CD4-positive, alpha-beta T cell (primary cell): ENCODE measurements around the gene BPIFA1. TPM values are rescaled to one million over a fixed set of nuclear protein-coding genes. Genes with fewer than 3 reads are reported as not detected.

Experiments
- ATAC-seq: fragments of 200-7000 bp; cut with Tn5 transposase; one replicate; pipeline ENCODE4 v1.10.0; 2022; ENCODE audit warnings: mild to moderate bottlenecking; ENCODE audit not compliant: poor library complexity
- CTCF ChIA-PET: fragments of 350-600 bp; sonication (Branson Sonifier 250); formaldehyde crosslinking; loops from one replicate; lab custom pipeline; 2021; ENCODE audit warnings: antibody characterized with exemption, inconsistent platforms; lab: Charles Lee
- POLR2A ChIA-PET: fragments of 350-600 bp; sonication (Branson Sonifier 250); formaldehyde crosslinking; loops from one replicate; lab custom pipeline; 2021; ENCODE audit warnings: antibody characterized with exemption, inconsistent platforms; lab: Charles Lee
- DNase-seq, 14 experiments: peaks; one replicate each; pipeline ENCODE4 v3.0.0-alpha.2; 2013 to 2020; ENCODE audit warnings: mixed read lengths in 2 of 14
- H3K27ac ChIP-seq, 2 donors: one replicate each; pipeline versions ENCODE4 v1.5.1 to v1.7.0; 2013; ENCODE audit warnings: low read length in 2 of 2, low read depth in 1 of 2, mild to moderate bottlenecking in 1 of 2
- H3K27me3 ChIP-seq, 2 experiments: 1 replicate in 1 of 2; 2 replicates in 1 of 2; pipeline versions ENCODE4 v1.6.1 to v1.7.0; 2013; ENCODE audit warnings: low read length in 2 of 2, control low read depth in 1 of 2, mild to moderate bottlenecking in 1 of 2, moderate library complexity in 1 of 2; ENCODE audit not compliant: insufficient read depth in 2 of 2, control insufficient read depth in 1 of 2
- H3K36me3 ChIP-seq: one replicate; pipeline ENCODE4 v1.6.1; 2013; ENCODE audit warnings: low read length, control low read depth; ENCODE audit not compliant: insufficient read depth
- H3K4me1 ChIP-seq: one replicate; pipeline ENCODE4 v1.6.1; 2013; ENCODE audit warnings: low read length, control low read depth; ENCODE audit not compliant: insufficient read depth
- H3K4me3 ChIP-seq: one replicate; pipeline ENCODE4 v1.5.1; 2013; ENCODE audit warnings: mild to moderate bottlenecking, low read length, moderate library complexity
- H3K9me3 ChIP-seq, 2 experiments: 1 replicate in 1 of 2; 2 replicates in 1 of 2; pipeline versions ENCODE4 v1.6.1 to v1.7.0; 2013; ENCODE audit warnings: low read length in 2 of 2, mild to moderate bottlenecking in 2 of 2, control low read depth in 1 of 2, moderate library complexity in 1 of 2; ENCODE audit not compliant: control insufficient read depth in 1 of 2, insufficient read depth in 1 of 2
- H3K27ac Mint-ChIP-seq: one replicate; pipeline ENCODE4 v1.8.0; 2020; ENCODE audit warnings: mixed read lengths
- H3K27me3 Mint-ChIP-seq: one replicate; pipeline ENCODE4 v1.8.0; 2021; ENCODE audit warnings: mixed read lengths
- H3K36me3 Mint-ChIP-seq: one replicate; pipeline ENCODE4 v1.8.0; 2021; ENCODE audit warnings: low read depth, mixed read lengths
- H3K4me1 Mint-ChIP-seq: one replicate; pipeline ENCODE4 v1.8.0; 2021; ENCODE audit warnings: low read depth, mixed read lengths
- H3K4me3 Mint-ChIP-seq: one replicate; pipeline ENCODE4 v1.8.0; 2020; ENCODE audit warnings: mild to moderate bottlenecking, mixed read lengths
- H3K9me3 Mint-ChIP-seq: one replicate; pipeline ENCODE4 v1.8.0; 2020; ENCODE audit warnings: mixed read lengths
- intact Hi-C, 2 experiments: fragments of 100-400 bp; cut with DNase I in 1 of 2; cut with micrococcal nuclease in 1 of 2; formaldehyde crosslinking; loops; one replicate each; pipeline versions ENCODE4 v1.15.1 to v1.9.0; 2023 to 2025; cut with DNase I, micrococcal nuclease
- total RNA-seq, 174 experiments: library from RNA in 2 of 174; stranded (reverse) in 2 of 174; gene quantifications; one replicate each; pipeline ENCODE4 v1.2.3 and lab custom pipeline; 2021 to 2026
- TF ChIP-seq, protein P1 (sequence below): fragments of 200-600 bp; IDR thresholded peaks from one replicate; pipeline ENCODE4 v1.8.0; 2022; ENCODE audit warnings: antibody characterized with exemption, mild to moderate bottlenecking

Gene BPIFA1
- total RNA-seq, 2 experiments from 2014 or later: not detected

DNA sequence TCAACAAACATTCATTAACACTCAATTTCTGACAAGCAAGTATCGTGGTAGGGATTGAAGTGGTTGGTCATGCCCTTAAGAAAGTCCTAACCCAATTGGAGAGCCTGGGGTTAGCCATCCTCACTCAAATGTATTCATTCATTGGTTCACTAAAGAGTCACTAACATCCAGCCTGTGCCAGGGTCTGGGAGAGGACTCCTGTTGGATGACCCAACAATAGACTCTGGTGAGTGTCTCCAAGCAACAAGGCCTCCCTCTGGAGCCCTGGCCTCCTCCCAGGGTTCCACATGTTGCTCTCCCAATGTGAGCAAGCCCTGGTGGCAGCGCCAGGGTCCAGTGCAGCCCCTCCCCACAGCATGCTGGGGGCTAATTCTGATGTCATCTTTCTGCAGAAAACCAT is 18.7 kb upstream of the BPIFA1 start, which contains the start of gene BPIFA3:
BPIFA3 (plus strand) TSS at position 301 of the 400 bp plus-strand sequence. CDS start 185 bp downstream, outside the sequence.
- H3K4me3 ChIP-seq: no peak within 1 kb of the TSS
- Mint-ChIP-seq H3K9me3 (no peaks in the 10 kb centered on the region), H3K27ac (no peak within 1 kb of the TSS), H3K27me3 (peaks cover 30% of the 10 kb centered on the region), H3K4me3 (no peak within 1 kb of the TSS), H3K36me3 (no peaks in the 10 kb centered on the region), H3K4me1 (no peaks in the 10 kb centered on the region)
- intact Hi-C loops: no loop called here
- H3K4me1 ChIP-seq: no peaks in the 10 kb centered on the region
- peaks cover 4 to 6% of the 10 kb centered on the region in 2 experiments for H3K27me3 ChIP-seq
- no peak within 1 kb of the TSS for H3K27ac ChIP-seq
- TF ChIP-seq, protein P1, sequence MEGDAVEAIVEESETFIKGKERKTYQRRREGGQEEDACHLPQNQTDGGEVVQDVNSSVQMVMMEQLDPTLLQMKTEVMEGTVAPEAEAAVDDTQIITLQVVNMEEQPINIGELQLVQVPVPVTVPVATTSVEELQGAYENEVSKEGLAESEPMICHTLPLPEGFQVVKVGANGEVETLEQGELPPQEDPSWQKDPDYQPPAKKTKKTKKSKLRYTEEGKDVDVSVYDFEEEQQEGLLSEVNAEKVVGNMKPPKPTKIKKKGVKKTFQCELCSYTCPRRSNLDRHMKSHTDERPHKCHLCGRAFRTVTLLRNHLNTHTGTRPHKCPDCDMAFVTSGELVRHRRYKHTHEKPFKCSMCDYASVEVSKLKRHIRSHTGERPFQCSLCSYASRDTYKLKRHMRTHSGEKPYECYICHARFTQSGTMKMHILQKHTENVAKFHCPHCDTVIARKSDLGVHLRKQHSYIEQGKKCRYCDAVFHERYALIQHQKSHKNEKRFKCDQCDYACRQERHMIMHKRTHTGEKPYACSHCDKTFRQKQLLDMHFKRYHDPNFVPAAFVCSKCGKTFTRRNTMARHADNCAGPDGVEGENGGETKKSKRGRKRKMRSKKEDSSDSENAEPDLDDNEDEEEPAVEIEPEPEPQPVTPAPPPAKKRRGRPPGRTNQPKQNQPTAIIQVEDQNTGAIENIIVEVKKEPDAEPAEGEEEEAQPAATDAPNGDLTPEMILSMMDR: no peak
- ATAC-seq (no peak), DNase-seq (no peak)
- CTCF ChIA-PET: no interaction called here
- no peaks in the 10 kb centered on the region for H3K36me3 ChIP-seq
- POLR2A ChIA-PET: no interaction called here
- peaks cover 0 to 3% of the 10 kb centered on the region in 2 experiments for H3K9me3 ChIP-seq

DNA sequence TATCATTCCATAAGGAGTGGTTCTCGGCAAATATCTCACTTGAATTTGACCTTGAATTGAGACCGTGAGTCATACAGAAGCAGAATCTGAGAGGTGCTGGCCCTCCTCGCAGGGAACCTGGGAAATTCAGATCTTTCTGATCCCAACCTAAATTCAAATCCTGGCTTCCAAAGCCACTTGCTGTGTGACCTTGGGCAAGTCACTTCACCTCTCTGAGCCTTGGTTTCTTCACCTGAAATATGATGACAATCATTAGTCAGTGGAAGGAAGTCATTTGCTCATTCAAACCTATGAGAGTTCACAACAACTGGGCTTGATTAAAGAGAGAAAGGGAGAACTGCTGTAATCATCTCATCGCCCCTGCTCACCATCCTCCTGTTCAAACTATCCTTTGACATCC is 11.4 kb upstream of the BPIFA1 start:
- no peak overlapping the region for H3K27ac ChIP-seq
- H3K27me3 Mint-ChIP-seq: peaks cover 44% of the 10 kb centered on the region
- ChIA-PET CTCF (no interaction called here), POLR2A (no interaction called here)
- no peak overlapping the region for H3K27ac Mint-ChIP-seq
- H3K36me3 Mint-ChIP-seq: no peaks in the 10 kb centered on the region
- no peaks in the 10 kb centered on the region for H3K9me3 Mint-ChIP-seq
- no peaks in the 10 kb centered on the region for H3K9me3 ChIP-seq
- H3K4me3 Mint-ChIP-seq: no peak overlapping the region
- DNase-seq: no peak
- no peaks in the 10 kb centered on the region for H3K4me1 Mint-ChIP-seq
- TF ChIP-seq, protein P1: no peak
- no peaks in the 10 kb centered on the region for H3K36me3 ChIP-seq
- no peak for ATAC-seq
- no peaks in the 10 kb centered on the region for H3K4me1 ChIP-seq
- intact Hi-C loops: no loop called here
- peaks cover 11 to 14% of the 10 kb centered on the region in 2 experiments for H3K27me3 ChIP-seq
- no peak overlapping the region for H3K4me3 ChIP-seq

DNA sequence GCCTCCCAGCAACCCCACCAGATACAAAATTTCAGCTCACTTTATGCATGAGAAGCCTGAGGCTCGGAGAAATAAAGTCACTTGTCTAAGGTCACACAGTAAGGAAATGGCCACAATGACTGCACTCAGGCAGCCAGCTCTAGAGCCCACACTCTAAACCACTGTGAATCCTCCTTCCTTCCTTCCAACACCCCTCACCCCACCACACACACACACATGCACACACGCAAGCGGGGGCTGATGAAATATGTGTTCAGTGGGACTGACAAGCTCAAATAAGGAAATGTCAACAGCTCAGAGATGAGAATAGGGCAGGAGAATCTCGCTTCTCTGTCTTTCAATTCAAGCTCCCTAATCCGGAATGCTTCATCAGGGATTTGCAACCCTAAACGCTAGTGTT is 6.0 kb upstream of the BPIFA1 start:
- CTCF ChIA-PET: no interaction called here
- H3K36me3 Mint-ChIP-seq: no peaks in the 10 kb centered on the region
- H3K4me1 Mint-ChIP-seq: no peaks in the 10 kb centered on the region
- POLR2A ChIA-PET: no interaction called here
- DNase-seq (no peak), ATAC-seq (no peak)
- H3K36me3 ChIP-seq: no peaks in the 10 kb centered on the region
- intact Hi-C loops: no loop called here
- TF ChIP-seq, protein P1: no peak
- H3K27me3 ChIP-seq: peaks cover 10 to 12% of the 10 kb centered on the region in 2 experiments
- no peak overlapping the region for H3K4me3 ChIP-seq
- no peak overlapping the region for H3K27ac ChIP-seq
- H3K9me3 Mint-ChIP-seq: no peaks in the 10 kb centered on the region
- H3K9me3 ChIP-seq: no peaks in the 10 kb centered on the region
- no peak overlapping the region for H3K4me3 Mint-ChIP-seq
- no peaks in the 10 kb centered on the region for H3K4me1 ChIP-seq
- H3K27ac Mint-ChIP-seq: no peak overlapping the region
- H3K27me3 Mint-ChIP-seq: peaks cover 33% of the 10 kb centered on the region
